Cardiac muscle cell (in vitro differentiated cells and primary cell): ENCODE measurements around the gene NHSL1. TPM values are rescaled to one million over a fixed set of nuclear protein-coding genes. Genes with fewer than 3 reads are reported as not detected.

ENCODE experiments used
- DNase-seq, 2 donors: peaks; one replicate each; pipeline versions ENCODE4 v3.0.0 to v3.0.0-alpha.2; 2010 to 2017; ENCODE audit warnings: low read depth in 1 of 2, low spot score in 1 of 2
- H3K27ac ChIP-seq: fragments of 200-600 bp; sonication (generic); 2 replicates; pipeline ENCODE4 v1.5.1; 2016
- H3K27me3 ChIP-seq: fragments of 200-600 bp; sonication (generic); 2 replicates; pipeline ENCODE4 v1.6.0; 2016; ENCODE audit warnings: control low read depth
- H3K36me3 ChIP-seq: fragments of 200-600 bp; sonication (generic); 2 replicates; pipeline ENCODE4 v1.5.1; 2016; ENCODE audit warnings: control low read depth
- H3K4me1 ChIP-seq: fragments of 200-600 bp; sonication (generic); 2 replicates; pipeline ENCODE4 v1.8.1; 2017; ENCODE audit warnings: low read depth, mild to moderate bottlenecking, mixed run types
- H3K4me3 ChIP-seq: fragments of 200-600 bp; sonication (generic); 2 replicates; pipeline ENCODE4 v1.5.1; 2016; ENCODE audit warnings: mild to moderate bottlenecking
- H3K9me3 ChIP-seq: fragments of 200-600 bp; sonication (generic); 2 replicates; pipeline ENCODE4 v1.5.1; 2017; ENCODE audit warnings: low read depth, mild to moderate bottlenecking, control low read depth
- CTCF ChIP-seq: IDR thresholded peaks from 2 replicates; pipeline ENCODE4 v1.5.1; 2012; ENCODE audit warnings: low read depth, mild to moderate bottlenecking, low read length
- polyA plus RNA-seq: library from polyadenylated mRNA; unstranded; fragments of >200 nt; fragmentation: Nextera tagmentation; extraction: Ambion mirVana; gene quantifications from 2 replicates; pipeline ENCODE4 v1.2.1, GENCODE V29; 2016
- total RNA-seq: library from RNA; depleted of rRNA; stranded (reverse); fragments of >200 nt; gene quantifications from 2 replicates; pipeline ENCODE4 v1.2.3, GENCODE V29; 2016

NHSL1 gene
- total and polyA plus RNA-seq, 2 experiments from 2014 or later = 6.0 to 11.3 TPM

GRCh38 chr6:138440758-138441357, 58.4 kb downstream of the NHSL1 start:
- no peaks in the 10 kb centered on the region for H3K9me3 ChIP-seq
- H3K4me1 ChIP-seq = no peaks in the 10 kb centered on the region
- H3K36me3 ChIP-seq = no peaks in the 10 kb centered on the region
- DNase-seq = no peak
- no peak for TF ChIP-seq CTCF
- H3K4me3 ChIP-seq = no peak overlapping the region
- H3K27ac ChIP-seq = no peak overlapping the region
- no peaks in the 10 kb centered on the region for H3K27me3 ChIP-seq

DNA sequence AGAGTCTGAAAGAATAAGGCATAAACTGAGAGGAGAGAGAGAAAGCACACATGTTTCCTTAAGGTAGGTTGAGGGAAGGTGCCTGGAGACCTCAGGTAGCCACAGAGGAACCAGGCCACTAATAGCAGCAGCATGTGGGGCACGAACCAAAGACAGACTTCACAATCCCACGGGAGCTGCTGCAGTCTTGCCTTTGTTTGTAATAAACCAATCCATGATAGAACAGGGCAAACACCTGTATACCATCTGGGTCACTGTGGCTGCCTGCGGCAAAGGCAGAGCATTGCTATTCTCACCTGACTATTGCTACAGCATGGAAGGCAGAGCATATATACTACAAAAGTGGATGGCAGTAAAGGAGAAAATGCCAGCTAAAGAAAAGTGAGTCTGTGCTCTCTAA, 59.0 kb downstream of the NHSL1 start:
- no peaks in the 10 kb centered on the region for H3K4me1 ChIP-seq
- TF ChIP-seq CTCF = no peak
- no peak overlapping the region for H3K27ac ChIP-seq
- no peak for DNase-seq
- H3K27me3 ChIP-seq = no peaks in the 10 kb centered on the region
- no peaks in the 10 kb centered on the region for H3K36me3 ChIP-seq
- H3K9me3 ChIP-seq = no peaks in the 10 kb centered on the region
- H3K4me3 ChIP-seq = no peak overlapping the region

- no peak overlapping the region for H3K4me3 ChIP-seq
These were observed 59.7 kb downstream of the NHSL1 start for GRCh38 chr6:138439546-138439945.

GRCh38 chr6:138434925-138435324, 64.4 kb downstream of the NHSL1 start:
- no peaks in the 10 kb centered on the region for H3K36me3 ChIP-seq
- no peak overlapping the region for H3K27ac ChIP-seq
- H3K4me3 ChIP-seq = no peak overlapping the region
- TF ChIP-seq CTCF = no peak
- no peaks in the 10 kb centered on the region for H3K27me3 ChIP-seq
- peaks cover 12% of the 10 kb centered on the region for H3K4me1 ChIP-seq
- DNase-seq = no peak
- no peaks in the 10 kb centered on the region for H3K9me3 ChIP-seq

More at GRCh38 chr6:138439546-138439945, 59.7 kb downstream of the NHSL1 start:
- Histone ChIP-seq H3K27ac (no peak overlapping the region), H3K4me1 (no peaks in the 10 kb centered on the region), H3K9me3 (no peaks in the 10 kb centered on the region), H3K27me3 (no peaks in the 10 kb centered on the region), H3K36me3 (no peaks in the 10 kb centered on the region)
- no peak for TF ChIP-seq CTCF
- DNase-seq = no peak

DNA sequence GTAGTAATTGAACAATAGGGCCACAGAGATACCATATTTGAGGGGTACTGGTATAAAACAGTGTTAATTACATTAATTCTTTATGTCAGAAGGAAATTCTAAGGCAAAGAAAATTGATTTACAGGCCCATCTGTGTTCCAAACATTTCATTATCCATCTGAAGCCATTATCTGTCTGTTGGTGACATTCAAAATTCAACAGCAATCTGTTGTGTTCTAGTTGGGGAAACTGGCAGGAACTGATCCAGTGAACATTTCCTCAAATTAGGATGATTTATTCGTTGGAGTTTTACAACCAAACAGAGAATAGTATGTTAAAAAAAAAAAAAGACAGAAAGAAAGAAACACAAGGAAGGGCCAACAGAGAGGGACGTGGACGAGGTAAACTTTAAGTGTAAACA, 65.2 kb downstream of the NHSL1 start:
- no peak overlapping the region for H3K4me3 ChIP-seq
- TF ChIP-seq CTCF = no peak
- no peaks in the 10 kb centered on the region for H3K36me3 ChIP-seq
- peaks cover 20% of the 10 kb centered on the region for H3K4me1 ChIP-seq
- no peaks in the 10 kb centered on the region for H3K9me3 ChIP-seq
- no peak for DNase-seq
- H3K27me3 ChIP-seq = no peaks in the 10 kb centered on the region
- H3K27ac ChIP-seq = no peak overlapping the region

DNA sequence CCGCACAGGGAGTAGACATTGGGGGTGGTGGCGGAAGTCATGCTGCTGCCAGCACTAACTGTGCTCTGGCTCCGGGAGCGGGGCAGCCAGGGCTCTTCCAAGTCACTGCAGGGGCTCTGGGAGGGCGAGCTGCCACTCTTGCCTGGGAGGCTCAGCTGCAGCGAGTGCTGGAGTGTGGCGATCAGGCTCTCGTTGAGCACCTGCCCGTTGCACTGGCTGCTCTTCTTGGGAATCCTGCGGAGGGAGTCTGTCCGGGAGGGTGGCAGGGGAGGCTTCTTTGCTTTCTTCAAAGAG, 67.3 kb downstream of the NHSL1 start:
- Histone ChIP-seq H3K9me3 (no peaks in the 10 kb centered on the region), H3K4me1 (peaks cover 21% of the 10 kb centered on the region)

More for the DNA sequence above, 67.3 kb downstream of the NHSL1 start:
- Histone ChIP-seq H3K36me3 (no peaks in the 10 kb centered on the region), H3K27me3 (no peaks in the 10 kb centered on the region), H3K27ac (no peak overlapping the region), H3K4me3 (no peak overlapping the region)
- no peak for TF ChIP-seq CTCF
- no peak for DNase-seq
